Omental fat pad (tissue), 4 donors: ENCODE results near the gene KCNS1. TPM values are rescaled to one million over a fixed set of nuclear protein-coding genes. Genes with fewer than 3 reads are reported as not detected.

Source experiments
- ATAC-seq: fragments of 150-250 bp; one replicate; pipeline ENCODE4 v1.9.1; 2016; ENCODE audit warnings: mild to moderate bottlenecking, moderate library complexity; ENCODE audit not compliant: low FRiP score
- DNase-seq: peaks from one replicate; pipeline ENCODE4 v3.0.0-alpha.2; 2019; ENCODE audit warnings: low spot score
- total RNA-seq, 4 donors: library from RNA; depleted of rRNA; stranded (reverse); fragments of >200 nt; gene quantifications; one replicate each; pipeline ENCODE4 v1.1.0, GENCODE V29; 2016
- TF ChIP-seq, protein P1 (sequence below), 3 donors: fragments of 450-650 bp; IDR thresholded peaks; one replicate each; pipeline ENCODE4 v1.5.1; 2016 to 2017; ENCODE audit warnings: antibody characterized with exemption in 3 of 3, mild to moderate bottlenecking in 3 of 3, moderate library complexity in 2 of 3

KCNS1 gene
- total RNA-seq, 4 donors from 2014 or later = 0.47 to 0.60 (median 0.56) TPM; not detected in 1

GRCh38 chr20:45042978-45043377, 57.9 kb downstream of the KCNS1 start:
- TF ChIP-seq, protein P1, sequence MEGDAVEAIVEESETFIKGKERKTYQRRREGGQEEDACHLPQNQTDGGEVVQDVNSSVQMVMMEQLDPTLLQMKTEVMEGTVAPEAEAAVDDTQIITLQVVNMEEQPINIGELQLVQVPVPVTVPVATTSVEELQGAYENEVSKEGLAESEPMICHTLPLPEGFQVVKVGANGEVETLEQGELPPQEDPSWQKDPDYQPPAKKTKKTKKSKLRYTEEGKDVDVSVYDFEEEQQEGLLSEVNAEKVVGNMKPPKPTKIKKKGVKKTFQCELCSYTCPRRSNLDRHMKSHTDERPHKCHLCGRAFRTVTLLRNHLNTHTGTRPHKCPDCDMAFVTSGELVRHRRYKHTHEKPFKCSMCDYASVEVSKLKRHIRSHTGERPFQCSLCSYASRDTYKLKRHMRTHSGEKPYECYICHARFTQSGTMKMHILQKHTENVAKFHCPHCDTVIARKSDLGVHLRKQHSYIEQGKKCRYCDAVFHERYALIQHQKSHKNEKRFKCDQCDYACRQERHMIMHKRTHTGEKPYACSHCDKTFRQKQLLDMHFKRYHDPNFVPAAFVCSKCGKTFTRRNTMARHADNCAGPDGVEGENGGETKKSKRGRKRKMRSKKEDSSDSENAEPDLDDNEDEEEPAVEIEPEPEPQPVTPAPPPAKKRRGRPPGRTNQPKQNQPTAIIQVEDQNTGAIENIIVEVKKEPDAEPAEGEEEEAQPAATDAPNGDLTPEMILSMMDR (IDR thresholded peaks at IDR 0.05) = no peak
- ATAC-seq = no peak

More at GRCh38 chr20:45042978-45043377, 57.9 kb downstream of the KCNS1 start:
- DNase-seq = no peak

Other genes starting within 250 kb of the KCNS1 start
- gene YWHAB, start 215.4 kb downstream of the KCNS1 start, total RNA-seq = 100 to 1,000 TPM; 114 to 153 (median 143) TPM
- 10 to 100 TPM in 2 of 4 donors, 1 to 10 TPM in 2; 5.1 to 17.1 (median 10.3) TPM for gene PABPC1L, start 191.1 kb downstream of the KCNS1 start, total RNA-seq
- gene TOMM34, start 140.7 kb downstream of the KCNS1 start, total RNA-seq = 10 to 100 TPM in 3 of 4 donors, 1 to 10 TPM in 1; 9.1 to 23.9 (median 12.1) TPM
- 10 to 100 TPM; 26.4 to 51.9 (median 38.6) TPM for gene STK4, start 134.6 kb downstream of the KCNS1 start, total RNA-seq
- not detected for gene WFDC5, start 14.0 kb upstream of the KCNS1 start, total RNA-seq
- gene WFDC12, start 23.3 kb upstream of the KCNS1 start, total RNA-seq = not detected
- 1 to 10 TPM in 3 of 4 donors, not detected in 1; 1.1 to 6.7 (median 4.3) TPM for gene PI3, start 73.8 kb upstream of the KCNS1 start, total RNA-seq
- gene SEMG1, start 105.9 kb upstream of the KCNS1 start, total RNA-seq = not detected
- not detected for gene SEMG2, start 120.2 kb upstream of the KCNS1 start, total RNA-seq
- gene SLPI, start 153.4 kb upstream of the KCNS1 start, total RNA-seq = 100 to 1,000 TPM; 114 to 505 (median 171) TPM
- gene RBPJL, start 205.7 kb upstream of the KCNS1 start, total RNA-seq = not detected
- gene MATN4, start 207.2 kb upstream of the KCNS1 start, total RNA-seq = under 1 TPM in 2 of 4 donors, not detected in 2; 0.19 to 0.24 TPM
- 100 to 1,000 TPM in 2 of 4 donors, 10 to 100 TPM in 2; 31.4 to 279 (median 103) TPM for gene SDC4, start 247.3 kb upstream of the KCNS1 start, total RNA-seq